LoVo (cell line): ENCODE data around the gene PCDHA13.
"Not testable (repeated sequence)": the region's sequence is repeated elsewhere in the genome, so short reads cannot be mapped to it uniquely, and the experiment has no call there.

Source experiments
- DNase-seq: peaks from one replicate; pipeline ENCODE4 v3.0.0-alpha.2; 2016; ENCODE audit warnings: low spot score

The PCDHA13 gene

GRCh38 chr5:140868721-140869554 lies 13.0 kb upstream of the PCDHA13 start, which contains the start of gene PCDHA11:
Gene PCDHA11, plus strand, starts transcription at chr5:140868957. Its CDS starts 147 bp downstream, at chr5:140869104.
- DNase-seq, result peak; percentile 27

- DNase-seq, result no peak
Observed at GRCh38 chr5:140869555-140869886, 12.4 kb upstream of the PCDHA13 start.

GRCh38 chr5:140870221-140871201 lies 11.4 kb upstream of the PCDHA13 start:
- DNase-seq, result no peak

- DNase-seq, result no peak
Observed at GRCh38 chr5:140875085-140876065, 6.5 kb upstream of the PCDHA13 start, which contains the start of gene PCDHA12. Gene PCDHA12, plus strand, starts transcription at chr5:140875308. Its CDS starts 165 bp downstream, at chr5:140875473.

GRCh38 chr5:140876541-140877261 lies 5.2 kb upstream of the PCDHA13 start:
- not testable (repeated sequence) for DNase-seq

- DNase-seq, result no peak
Observed at GRCh38 chr5:140877262-140877581, 4.7 kb upstream of the PCDHA13 start.

GRCh38 chr5:140882591-140882899 lies 621 bp downstream of the PCDHA13 start:
- no peak for DNase-seq

- DNase-seq, result no peak
Observed at GRCh38 chr5:140883373-140883772, 1.4 kb downstream of the PCDHA13 start.

GRCh38 chr5:140883927-140884697 lies 2.2 kb downstream of the PCDHA13 start:
- no peak for DNase-seq

GRCh38 chr5:140916325-140916724 lies 34.4 kb downstream of the PCDHA13 start:
- no peak for DNase-seq

- DNase-seq, result no peak
Observed at GRCh38 chr5:140923601-140924000, 41.7 kb downstream of the PCDHA13 start.

GRCh38 chr5:140925806-140926442 lies 44.0 kb downstream of the PCDHA13 start, which contains the start of gene PCDHAC1:
Gene PCDHAC1, plus strand, starts transcription at chr5:140926299. Its CDS starts 594 bp downstream, at chr5:140926893.
- DNase-seq, result no peak

GRCh38 chr5:140926443-140927227 lies 44.7 kb downstream of the PCDHA13 start:
- DNase-seq, result no peak

GRCh38 chr5:140927228-140927573 lies 45.3 kb downstream of the PCDHA13 start:
- DNase-seq, result no peak
